HepG2 (cell line): Measurements from ENCODE around the gene CISH. TPM values are rescaled to one million over a fixed set of nuclear protein-coding genes. Genes with fewer than 3 reads are reported as not detected.

ENCODE experiments used
- FLYWCH1 ChIP-seq: sonication (generic); formaldehyde crosslinking; IDR thresholded peaks from 2 replicates; pipeline ENCODE4 v1.8.1; 2023; ENCODE audit warnings: mild to moderate bottlenecking, missing genetic modification reagents
- GTF2F1 ChIP-seq: fragments of 150-350 bp; IDR thresholded peaks from 2 replicates; pipeline ENCODE4 v1.6.1; 2014; ENCODE audit warnings: low read length
- TEAD3 ChIP-seq: optimal IDR thresholded peaks from 2 replicates; pipeline ENCODE3; 2016; ENCODE audit warnings: borderline replicate concordance
- YEATS2 ChIP-seq: sonication (generic); formaldehyde crosslinking; IDR thresholded peaks from 2 replicates; pipeline ENCODE4 v1.4.0; 2020; ENCODE audit warnings: missing genetic modification reagents, borderline replicate concordance
- YY1 ChIP-seq: IDR thresholded peaks from 2 replicates; pipeline ENCODE4 v1.6.1; 2011; ENCODE audit warnings: low read length, low read depth, moderate library complexity, mild to moderate bottlenecking; ENCODE audit not compliant: insufficient read depth, insufficient replicate concordance
- ZFP41 ChIP-seq: sonication (generic); formaldehyde crosslinking; IDR thresholded peaks from 2 replicates; pipeline ENCODE4 v1.4.0; 2020; ENCODE audit warnings: mild to moderate bottlenecking, missing genetic modification reagents, borderline replicate concordance
- ZNF260 ChIP-seq: sonication (generic); formaldehyde crosslinking; IDR thresholded peaks from 2 replicates; pipeline ENCODE4 v1.4.0; 2020; ENCODE audit warnings: missing genetic modification reagents, low read depth, mild to moderate bottlenecking, borderline replicate concordance
- ZNF296 ChIP-seq: sonication (generic); formaldehyde crosslinking; conservative IDR thresholded peaks from 2 replicates; pipeline ENCODE4 v1.5.0; 2020; ENCODE audit warnings: mild to moderate bottlenecking, missing genetic modification reagents
- ZNF546 ChIP-seq: sonication (generic); formaldehyde crosslinking; conservative IDR thresholded peaks from 2 replicates; pipeline ENCODE4 v1.8.1; 2023; ENCODE audit warnings: mild to moderate bottlenecking, missing genetic modification reagents
- ZNF747 ChIP-seq: sonication (generic); formaldehyde crosslinking; IDR thresholded peaks from 2 replicates; pipeline ENCODE4 v1.8.1; 2023; ENCODE audit warnings: missing genetic modification reagents, mild to moderate bottlenecking, borderline replicate concordance
- polyA plus RNA-seq, 8 experiments: library from polyadenylated mRNA; depleted of rRNA in 3 of 8; stranded (reverse) in 7 of 8; unstranded in 1 of 8; fragments of >200 nt; fragmentation: Illumina TruSeq in 4 of 8; extraction: Trizol in 4 of 8; gene quantifications; 2 replicates each; pipeline versions ENCODE4 v1.2.1 to v1.2.3, GENCODE V29; 2011 to 2016; ENCODE audit warnings: low read depth in 4 of 8, missing spikeins in 1 of 8, mixed read lengths in 1 of 8; ENCODE audit not compliant: insufficient read depth in 1 of 8
- total RNA-seq, 5 experiments: library from RNA; depleted of rRNA; stranded (reverse); fragments of >200 nt; fragmentation: Illumina TruSeq; extraction: Trizol; gene quantifications; 2 replicates each; pipeline ENCODE4 v1.2.3, GENCODE V29; 2016; ENCODE audit warnings: low read depth in 1 of 5
- TF ChIP-seq, protein P1 (sequence below): sonication (generic); formaldehyde crosslinking; conservative IDR thresholded peaks from 2 replicates; pipeline ENCODE4 v1.8.0; 2022; ENCODE audit warnings: missing genetic modification reagents
- TF ChIP-seq, protein P2 (sequence below): sonication (generic); formaldehyde crosslinking; IDR thresholded peaks from 2 replicates; pipeline ENCODE4 v1.4.0; 2020; ENCODE audit warnings: missing genetic modification reagents, borderline replicate concordance
- TF ChIP-seq, protein P3 (sequence below): sonication (generic); formaldehyde crosslinking; IDR thresholded peaks from 2 replicates; pipeline ENCODE4 v1.4.0; 2020; ENCODE audit warnings: mild to moderate bottlenecking, missing genetic modification reagents
- TF ChIP-seq, protein P4 (sequence below): sonication (generic); formaldehyde crosslinking; IDR thresholded peaks from 2 replicates; pipeline ENCODE4 v1.4.0; 2020; ENCODE audit warnings: mild to moderate bottlenecking, missing genetic modification reagents
- TF ChIP-seq, protein P5 (sequence below): sonication (generic); formaldehyde crosslinking; IDR thresholded peaks from 2 replicates; pipeline ENCODE4 v1.4.0; 2020; ENCODE audit warnings: missing genetic modification reagents
- TF ChIP-seq, protein P6 (sequence below): sonication (generic); formaldehyde crosslinking; IDR thresholded peaks from 2 replicates; pipeline ENCODE4 v1.4.0; 2020; ENCODE audit warnings: missing genetic modification reagents, mild to moderate bottlenecking, borderline replicate concordance

The CISH gene
- total and polyA plus RNA-seq, 2 of the 13 experiments (the other 11 are each of a cell fraction or from before 2014, with no cell fraction given): 0.91 to 1.5 TPM

DNA sequence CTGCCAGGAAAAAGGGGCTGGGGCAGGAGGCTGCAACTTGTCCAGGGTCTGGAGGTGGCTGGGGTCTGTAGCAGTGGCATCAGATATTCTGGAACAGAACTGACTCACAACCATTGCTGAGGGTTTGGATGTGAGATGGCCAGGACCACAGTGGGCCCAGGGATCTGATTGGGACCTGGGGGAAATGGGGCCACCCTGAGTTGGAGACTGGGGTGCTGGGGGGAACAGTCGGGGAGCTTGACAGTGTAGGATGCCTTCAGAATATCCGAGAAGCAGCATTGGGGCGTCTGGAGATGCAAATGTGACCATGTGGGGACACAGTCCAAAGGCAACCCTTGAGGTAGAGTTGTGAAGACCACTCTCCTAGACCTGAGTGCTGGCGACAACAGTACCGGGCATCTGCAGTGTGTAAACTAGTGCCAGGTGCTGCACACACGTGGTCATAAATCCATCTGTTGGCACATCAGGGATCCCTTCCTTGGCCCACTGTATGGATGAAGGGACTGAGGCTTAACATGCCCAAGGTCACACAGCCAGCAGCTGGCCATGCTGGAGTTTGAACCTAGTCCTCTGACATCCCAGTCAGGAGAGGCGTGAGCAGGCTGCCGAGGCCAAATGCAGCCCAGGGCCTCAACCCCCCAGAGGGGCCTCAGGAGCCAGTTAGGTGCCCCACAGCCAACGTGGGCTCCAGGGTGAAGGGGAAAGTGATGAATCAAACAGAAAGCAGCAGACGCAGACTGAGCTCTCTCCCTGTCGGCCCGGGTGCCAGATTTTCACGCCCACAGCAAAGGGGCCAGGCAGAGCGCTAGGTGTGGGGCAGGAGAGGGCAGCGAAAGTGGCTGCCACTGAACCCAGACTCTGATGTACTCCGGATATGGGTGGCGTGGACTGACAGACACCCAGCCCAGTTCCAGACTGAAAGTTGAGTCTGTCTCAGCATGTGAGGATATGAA lies 23.5 kb downstream of the CISH start (continued):
- TF ChIP-seq, protein P1, sequence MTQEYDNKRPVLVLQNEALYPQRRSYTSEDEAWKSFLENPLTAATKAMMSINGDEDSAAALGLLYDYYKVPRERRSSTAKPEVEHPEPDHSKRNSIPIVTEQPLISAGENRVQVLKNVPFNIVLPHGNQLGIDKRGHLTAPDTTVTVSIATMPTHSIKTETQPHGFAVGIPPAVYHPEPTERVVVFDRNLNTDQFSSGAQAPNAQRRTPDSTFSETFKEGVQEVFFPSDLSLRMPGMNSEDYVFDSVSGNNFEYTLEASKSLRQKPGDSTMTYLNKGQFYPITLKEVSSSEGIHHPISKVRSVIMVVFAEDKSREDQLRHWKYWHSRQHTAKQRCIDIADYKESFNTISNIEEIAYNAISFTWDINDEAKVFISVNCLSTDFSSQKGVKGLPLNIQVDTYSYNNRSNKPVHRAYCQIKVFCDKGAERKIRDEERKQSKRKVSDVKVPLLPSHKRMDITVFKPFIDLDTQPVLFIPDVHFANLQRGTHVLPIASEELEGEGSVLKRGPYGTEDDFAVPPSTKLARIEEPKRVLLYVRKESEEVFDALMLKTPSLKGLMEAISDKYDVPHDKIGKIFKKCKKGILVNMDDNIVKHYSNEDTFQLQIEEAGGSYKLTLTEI (CRISPR knock-in tag): no peak
- TF ChIP-seq, protein P2, sequence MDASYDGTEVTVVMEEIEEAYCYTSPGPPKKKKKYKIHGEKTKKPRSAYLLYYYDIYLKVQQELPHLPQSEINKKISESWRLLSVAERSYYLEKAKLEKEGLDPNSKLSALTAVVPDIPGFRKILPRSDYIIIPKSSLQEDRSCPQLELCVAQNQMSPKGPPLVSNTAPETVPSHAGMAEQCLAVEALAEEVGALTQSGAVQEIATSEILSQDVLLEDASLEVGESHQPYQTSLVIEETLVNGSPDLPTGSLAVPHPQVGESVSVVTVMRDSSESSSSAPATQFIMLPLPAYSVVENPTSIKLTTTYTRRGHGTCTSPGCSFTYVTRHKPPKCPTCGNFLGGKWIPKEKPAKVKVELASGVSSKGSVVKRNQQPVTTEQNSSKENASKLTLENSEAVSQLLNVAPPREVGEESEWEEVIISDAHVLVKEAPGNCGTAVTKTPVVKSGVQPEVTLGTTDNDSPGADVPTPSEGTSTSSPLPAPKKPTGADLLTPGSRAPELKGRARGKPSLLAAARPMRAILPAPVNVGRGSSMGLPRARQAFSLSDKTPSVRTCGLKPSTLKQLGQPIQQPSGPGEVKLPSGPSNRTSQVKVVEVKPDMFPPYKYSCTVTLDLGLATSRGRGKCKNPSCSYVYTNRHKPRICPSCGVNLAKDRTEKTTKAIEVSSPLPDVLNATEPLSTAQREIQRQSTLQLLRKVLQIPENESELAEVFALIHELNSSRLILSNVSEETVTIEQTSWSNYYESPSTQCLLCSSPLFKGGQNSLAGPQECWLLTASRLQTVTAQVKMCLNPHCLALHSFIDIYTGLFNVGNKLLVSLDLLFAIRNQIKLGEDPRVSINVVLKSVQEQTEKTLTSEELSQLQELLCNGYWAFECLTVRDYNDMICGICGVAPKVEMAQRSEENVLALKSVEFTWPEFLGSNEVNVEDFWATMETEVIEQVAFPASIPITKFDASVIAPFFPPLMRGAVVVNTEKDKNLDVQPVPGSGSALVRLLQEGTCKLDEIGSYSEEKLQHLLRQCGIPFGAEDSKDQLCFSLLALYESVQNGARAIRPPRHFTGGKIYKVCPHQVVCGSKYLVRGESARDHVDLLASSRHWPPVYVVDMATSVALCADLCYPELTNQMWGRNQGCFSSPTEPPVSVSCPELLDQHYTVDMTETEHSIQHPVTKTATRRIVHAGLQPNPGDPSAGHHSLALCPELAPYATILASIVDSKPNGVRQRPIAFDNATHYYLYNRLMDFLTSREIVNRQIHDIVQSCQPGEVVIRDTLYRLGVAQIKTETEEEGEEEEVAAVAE (CRISPR knock-in tag): no peak
- TF ChIP-seq ZNF747 (CRISPR knock-in tag) (no peak; the same call in 1 of the 2 replicates), YY1 (peak; percentile 43), GTF2F1 (no peak), FLYWCH1 (CRISPR knock-in tag) (no peak), ZNF296 (CRISPR knock-in tag) (no peak; the same call in 1 of the 2 replicates), ZFP41 (CRISPR knock-in tag) (no peak; the same call in 1 of the 2 replicates), ZNF260 (no peak), ZNF546 (CRISPR knock-in tag) (0 out of 2 replicates have a peak, but pooled peaks have one; percentile 20), TEAD3 (CRISPR knock-in tag) (peak; percentile 20), YEATS2 (CRISPR knock-in tag) (no peak)
- TF ChIP-seq, protein P3, sequence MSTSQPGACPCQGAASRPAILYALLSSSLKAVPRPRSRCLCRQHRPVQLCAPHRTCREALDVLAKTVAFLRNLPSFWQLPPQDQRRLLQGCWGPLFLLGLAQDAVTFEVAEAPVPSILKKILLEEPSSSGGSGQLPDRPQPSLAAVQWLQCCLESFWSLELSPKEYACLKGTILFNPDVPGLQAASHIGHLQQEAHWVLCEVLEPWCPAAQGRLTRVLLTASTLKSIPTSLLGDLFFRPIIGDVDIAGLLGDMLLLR: peak; percentile 26; the same call in 1 of the 2 replicates
- TF ChIP-seq, protein P4, sequence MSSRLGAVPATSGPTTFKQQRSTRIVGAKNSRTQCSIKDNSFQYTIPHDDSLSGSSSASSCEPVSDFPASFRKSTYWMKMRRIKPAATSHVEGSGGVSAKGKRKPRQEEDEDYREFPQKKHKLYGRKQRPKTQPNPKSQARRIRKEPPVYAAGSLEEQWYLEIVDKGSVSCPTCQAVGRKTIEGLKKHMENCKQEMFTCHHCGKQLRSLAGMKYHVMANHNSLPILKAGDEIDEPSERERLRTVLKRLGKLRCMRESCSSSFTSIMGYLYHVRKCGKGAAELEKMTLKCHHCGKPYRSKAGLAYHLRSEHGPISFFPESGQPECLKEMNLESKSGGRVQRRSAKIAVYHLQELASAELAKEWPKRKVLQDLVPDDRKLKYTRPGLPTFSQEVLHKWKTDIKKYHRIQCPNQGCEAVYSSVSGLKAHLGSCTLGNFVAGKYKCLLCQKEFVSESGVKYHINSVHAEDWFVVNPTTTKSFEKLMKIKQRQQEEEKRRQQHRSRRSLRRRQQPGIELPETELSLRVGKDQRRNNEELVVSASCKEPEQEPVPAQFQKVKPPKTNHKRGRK: no peak
- TF ChIP-seq, protein P5, sequence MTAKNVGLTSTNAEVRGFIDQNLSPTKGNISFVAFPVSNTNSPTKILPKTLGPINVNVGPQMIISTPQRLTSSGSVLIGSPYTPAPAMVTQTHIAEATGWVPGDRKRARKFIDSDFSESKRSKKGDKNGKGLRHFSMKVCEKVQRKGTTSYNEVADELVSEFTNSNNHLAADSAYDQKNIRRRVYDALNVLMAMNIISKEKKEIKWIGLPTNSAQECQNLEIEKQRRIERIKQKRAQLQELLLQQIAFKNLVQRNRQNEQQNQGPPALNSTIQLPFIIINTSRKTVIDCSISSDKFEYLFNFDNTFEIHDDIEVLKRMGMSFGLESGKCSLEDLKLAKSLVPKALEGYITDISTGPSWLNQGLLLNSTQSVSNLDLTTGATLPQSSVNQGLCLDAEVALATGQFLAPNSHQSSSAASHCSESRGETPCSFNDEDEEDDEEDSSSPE (CRISPR knock-in tag): peak; percentile 47; the same call in 1 of the 2 replicates
- TF ChIP-seq, protein P6, sequence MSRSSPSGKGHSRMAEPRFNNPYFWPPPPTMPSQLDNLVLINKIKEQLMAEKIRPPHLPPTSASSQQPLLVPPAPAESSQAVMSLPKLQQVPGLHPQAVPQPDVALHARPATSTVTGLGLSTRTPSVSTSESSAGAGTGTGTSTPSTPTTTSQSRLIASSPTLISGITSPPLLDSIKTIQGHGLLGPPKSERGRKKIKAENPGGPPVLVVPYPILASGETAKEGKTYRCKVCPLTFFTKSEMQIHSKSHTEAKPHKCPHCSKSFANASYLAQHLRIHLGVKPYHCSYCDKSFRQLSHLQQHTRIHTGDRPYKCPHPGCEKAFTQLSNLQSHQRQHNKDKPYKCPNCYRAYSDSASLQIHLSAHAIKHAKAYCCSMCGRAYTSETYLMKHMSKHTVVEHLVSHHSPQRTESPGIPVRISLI (CRISPR knock-in tag): no peak
